ENCODE measurements around the gene ANKRD13D.

- TF ChIP-seq CTCF (IDR thresholded peaks at IDR 0.05; ENCODE audit: insufficient read depth, low read depth, low read length) = no peak
- TF ChIP-seq EZH2 (IDR thresholded peaks at IDR 0.05; ENCODE audit: insufficient read depth, low read length) = no peak
Observed at GRCh38 chr11:67274768-67275605, 14.1 kb upstream of the ANKRD13D start.

All from astrocyte (in vitro differentiated cells and primary cell).